ENCODE results near the gene RNF115.

GRCh38 chr1:145784409-145784808 is 39.5 kb downstream of the RNF115 start:
- TF ChIP-seq CTCF (IDR thresholded peaks at IDR 0.05), result no peak
- TF ChIP-seq POLR2A (IDR thresholded peaks at IDR 0.05), result no peak
